HFF-Myc (cell line): ENCODE results near the gene JDP2.
A peak's percentile ranks its signal among the peaks of the same experiment; 100 is the strongest.

Source experiments
- DNase-seq: peaks from one replicate; pipeline ENCODE4 v3.0.0-alpha.2; 2011; ENCODE audit warnings: low read depth; ENCODE audit errors: extremely low read depth
- H3K4me3 ChIP-seq: replicated peaks from 2 replicates; pipeline ENCODE4 v1.5.1; 2011; ENCODE audit warnings: low read depth, mild to moderate bottlenecking, control low read depth, low read length
- TF ChIP-seq, protein P1 (sequence below): IDR thresholded peaks from 2 replicates; pipeline ENCODE4 v1.5.1; 2012; ENCODE audit warnings: mild to moderate bottlenecking, low read depth, low read length, control low read depth; ENCODE audit errors: missing control alignments

The JDP2 gene

GRCh38 chr14:75452900-75453816 lies 25.3 kb downstream of the JDP2 start:
- TF ChIP-seq, protein P1, sequence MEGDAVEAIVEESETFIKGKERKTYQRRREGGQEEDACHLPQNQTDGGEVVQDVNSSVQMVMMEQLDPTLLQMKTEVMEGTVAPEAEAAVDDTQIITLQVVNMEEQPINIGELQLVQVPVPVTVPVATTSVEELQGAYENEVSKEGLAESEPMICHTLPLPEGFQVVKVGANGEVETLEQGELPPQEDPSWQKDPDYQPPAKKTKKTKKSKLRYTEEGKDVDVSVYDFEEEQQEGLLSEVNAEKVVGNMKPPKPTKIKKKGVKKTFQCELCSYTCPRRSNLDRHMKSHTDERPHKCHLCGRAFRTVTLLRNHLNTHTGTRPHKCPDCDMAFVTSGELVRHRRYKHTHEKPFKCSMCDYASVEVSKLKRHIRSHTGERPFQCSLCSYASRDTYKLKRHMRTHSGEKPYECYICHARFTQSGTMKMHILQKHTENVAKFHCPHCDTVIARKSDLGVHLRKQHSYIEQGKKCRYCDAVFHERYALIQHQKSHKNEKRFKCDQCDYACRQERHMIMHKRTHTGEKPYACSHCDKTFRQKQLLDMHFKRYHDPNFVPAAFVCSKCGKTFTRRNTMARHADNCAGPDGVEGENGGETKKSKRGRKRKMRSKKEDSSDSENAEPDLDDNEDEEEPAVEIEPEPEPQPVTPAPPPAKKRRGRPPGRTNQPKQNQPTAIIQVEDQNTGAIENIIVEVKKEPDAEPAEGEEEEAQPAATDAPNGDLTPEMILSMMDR: no peak
- no peak overlapping the region for H3K4me3 ChIP-seq
- DNase-seq: peak; percentile 63

DNA sequence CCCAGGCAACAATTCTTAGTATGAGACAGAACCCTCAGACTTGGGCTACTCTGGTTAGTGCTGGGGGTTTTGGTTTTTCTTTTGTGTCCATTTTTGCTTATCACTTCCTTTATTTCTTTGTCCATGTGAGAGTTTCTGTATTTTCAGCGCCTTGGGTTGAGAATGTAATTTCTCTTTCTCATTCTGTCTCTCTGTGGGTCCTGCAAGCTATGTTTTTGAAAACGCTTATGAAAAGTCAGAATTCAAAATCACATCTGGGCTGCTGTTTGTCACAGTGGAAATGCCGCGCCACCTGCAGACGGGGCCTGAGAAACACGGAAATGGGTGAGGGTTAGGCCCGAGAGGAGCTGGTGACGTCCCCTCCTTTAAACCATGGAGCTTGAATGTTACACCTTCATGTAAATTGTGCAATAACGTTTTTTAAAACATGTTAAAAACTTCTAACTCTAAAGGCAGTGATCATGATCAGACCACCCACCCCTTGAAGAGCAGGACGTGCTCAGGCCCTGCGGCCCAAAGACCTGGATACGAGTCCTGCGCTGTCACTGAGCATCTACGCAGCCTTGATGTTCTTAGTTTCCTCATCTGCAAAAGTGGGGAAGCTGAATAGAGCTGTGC lies 26.1 kb downstream of the JDP2 start:
- TF ChIP-seq, protein P1: no peak
- DNase-seq: no peak
- no peak overlapping the region for H3K4me3 ChIP-seq

DNA sequence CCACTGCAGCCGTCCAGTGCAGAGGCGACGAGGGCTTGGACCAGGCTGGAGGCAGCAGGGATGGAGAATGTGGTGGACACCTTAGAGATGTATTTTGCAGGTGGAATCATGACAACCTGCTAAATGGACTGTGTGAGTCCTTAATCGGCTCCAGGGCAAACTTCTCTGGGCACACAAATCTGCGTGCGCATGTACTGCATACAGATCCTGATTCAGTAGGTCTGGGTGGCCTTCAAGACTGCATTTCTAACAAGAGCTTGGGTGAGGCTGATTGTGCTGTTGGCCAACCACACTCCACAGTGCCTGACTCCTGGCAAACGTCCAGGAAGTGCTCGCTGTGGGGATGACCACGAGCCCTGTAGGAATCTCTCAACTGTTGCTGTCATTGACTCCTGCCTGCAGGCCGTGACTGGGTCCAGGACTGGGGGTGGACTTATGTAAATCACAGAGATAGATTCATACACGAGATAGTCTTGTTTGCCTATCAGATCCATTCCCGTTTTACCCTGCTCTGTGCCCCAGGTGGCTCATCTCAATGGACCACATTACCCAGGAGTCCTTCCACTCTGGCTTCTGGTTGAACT lies 27.2 kb downstream of the JDP2 start:
- TF ChIP-seq, protein P1: no peak
- no peak overlapping the region for H3K4me3 ChIP-seq
- DNase-seq: no peak

GRCh38 chr14:75456069-75456996 lies 28.5 kb downstream of the JDP2 start:
- DNase-seq: no peak
- H3K4me3 ChIP-seq: no peak overlapping the region
- TF ChIP-seq, protein P1: no peak

- H3K4me3 ChIP-seq: no peak overlapping the region
- TF ChIP-seq, protein P1: no peak
- no peak for DNase-seq
These were observed 29.1 kb downstream of the JDP2 start for GRCh38 chr14:75456997-75457335.

DNA sequence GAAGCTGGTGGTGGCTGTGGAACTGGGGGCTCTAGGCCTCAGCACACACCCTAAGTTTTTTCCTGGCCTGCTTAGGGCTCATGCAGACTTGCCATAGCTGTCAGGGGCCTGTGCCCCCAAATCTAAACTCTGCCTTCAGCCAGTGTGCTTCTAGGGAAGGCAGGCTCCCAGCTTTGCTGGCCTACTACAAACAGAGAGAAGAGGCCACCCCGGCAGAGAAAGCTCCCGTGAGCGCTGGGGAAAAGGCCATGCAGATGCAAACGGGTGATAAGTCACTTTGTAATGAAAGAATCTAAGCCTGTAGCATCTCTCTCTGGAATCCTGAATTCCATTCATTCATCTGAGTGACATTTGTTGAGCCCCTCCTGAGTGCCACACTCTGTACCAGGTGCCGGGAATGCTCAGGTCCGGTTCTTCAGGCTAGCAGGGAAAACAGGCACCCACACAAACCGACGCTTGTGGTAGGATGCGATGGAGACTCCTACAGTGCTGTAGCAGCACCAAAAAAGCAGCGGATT lies 29.9 kb downstream of the JDP2 start:
- TF ChIP-seq, protein P1: no peak
- no peak overlapping the region for H3K4me3 ChIP-seq
- no peak for DNase-seq
